ENCODE data around the gene MSH5. TPM values are rescaled to one million over a fixed set of nuclear protein-coding genes. Genes with fewer than 3 reads are reported as not detected.
"Not testable (repeated sequence)": the region's sequence is repeated elsewhere in the genome, so short reads cannot be mapped to it uniquely, and the experiment has no call there.

MSH5 gene
- total RNA-seq, 1 experiment from 2014 or later = 51.0 TPM

- no peak overlapping the region for H3K4me3 ChIP-seq (ENCODE audit: low read depth, low read length)
- H3K4me1 ChIP-seq = peaks cover 3% of the 10 kb centered on the region
- H3K27ac Mint-ChIP-seq (ENCODE audit: unreplicated experiment) = no peak overlapping the region
- no peak for DNase-seq
- H3K9me3 ChIP-seq = no peaks in the 10 kb centered on the region
- H3K36me3 ChIP-seq (ENCODE audit: control insufficient read depth, insufficient read depth, low read length) = no peaks in the 10 kb centered on the region
- H3K27me3 ChIP-seq (replicated peaks; ENCODE audit: control insufficient read depth, insufficient read depth, low read length) = no peaks in the 10 kb centered on the region
- intact Hi-C loops (cut with micrococcal nuclease; ENCODE audit: unreplicated experiment) = no loop called here
- H3K4me3 Mint-ChIP-seq (ENCODE audit: unreplicated experiment) = no peak overlapping the region
- TF ChIP-seq, protein P1, sequence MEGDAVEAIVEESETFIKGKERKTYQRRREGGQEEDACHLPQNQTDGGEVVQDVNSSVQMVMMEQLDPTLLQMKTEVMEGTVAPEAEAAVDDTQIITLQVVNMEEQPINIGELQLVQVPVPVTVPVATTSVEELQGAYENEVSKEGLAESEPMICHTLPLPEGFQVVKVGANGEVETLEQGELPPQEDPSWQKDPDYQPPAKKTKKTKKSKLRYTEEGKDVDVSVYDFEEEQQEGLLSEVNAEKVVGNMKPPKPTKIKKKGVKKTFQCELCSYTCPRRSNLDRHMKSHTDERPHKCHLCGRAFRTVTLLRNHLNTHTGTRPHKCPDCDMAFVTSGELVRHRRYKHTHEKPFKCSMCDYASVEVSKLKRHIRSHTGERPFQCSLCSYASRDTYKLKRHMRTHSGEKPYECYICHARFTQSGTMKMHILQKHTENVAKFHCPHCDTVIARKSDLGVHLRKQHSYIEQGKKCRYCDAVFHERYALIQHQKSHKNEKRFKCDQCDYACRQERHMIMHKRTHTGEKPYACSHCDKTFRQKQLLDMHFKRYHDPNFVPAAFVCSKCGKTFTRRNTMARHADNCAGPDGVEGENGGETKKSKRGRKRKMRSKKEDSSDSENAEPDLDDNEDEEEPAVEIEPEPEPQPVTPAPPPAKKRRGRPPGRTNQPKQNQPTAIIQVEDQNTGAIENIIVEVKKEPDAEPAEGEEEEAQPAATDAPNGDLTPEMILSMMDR (IDR thresholded peaks at IDR 0.05; ENCODE audit: insufficient read depth in 1 of 2, low read depth in 1 of 2, low read length in 1 of 2, severe bottlenecking in 1 of 2, unreplicated experiment in 1 of 2) = no peak
- no TSS peak for BruUV-seq (replicated peaks)
- H3K27me3 Mint-ChIP-seq (ENCODE audit: insufficient read depth, unreplicated experiment) = no peaks in the 10 kb centered on the region
- no peaks in the 10 kb centered on the region for H3K9me3 Mint-ChIP-seq (ENCODE audit: unreplicated experiment)
- peaks cover 5% of the 10 kb centered on the region for H3K36me3 Mint-ChIP-seq (ENCODE audit: insufficient read depth, unreplicated experiment)
- ChIA-PET CTCF (no interaction called here), POLR2A (no interaction called here)
- H3K4me1 Mint-ChIP-seq (ENCODE audit: low read depth, unreplicated experiment) = peaks cover 12% of the 10 kb centered on the region
Observed at GRCh38 chr6:31707701-31708100, 32.1 kb upstream of the MSH5 start.

GRCh38 chr6:31708224-31708623, 31.6 kb upstream of the MSH5 start:
- no peak overlapping the region for H3K27ac Mint-ChIP-seq (ENCODE audit: unreplicated experiment)
- DNase-seq = no peak
- ChIA-PET POLR2A (no interaction called here), CTCF (no interaction called here)
- no peaks in the 10 kb centered on the region for H3K27me3 Mint-ChIP-seq (ENCODE audit: insufficient read depth, unreplicated experiment)
- no TSS peak for BruUV-seq (replicated peaks)
- Histone ChIP-seq H3K36me3 (ENCODE audit: control insufficient read depth, insufficient read depth, low read length) (no peaks in the 10 kb centered on the region), H3K4me1 (peaks cover 7% of the 10 kb centered on the region), H3K4me3 (ENCODE audit: low read depth, low read length) (no peak overlapping the region), H3K27me3 (replicated peaks; ENCODE audit: control insufficient read depth, insufficient read depth, low read length) (no peaks in the 10 kb centered on the region), H3K9me3 (no peaks in the 10 kb centered on the region)
- H3K4me3 Mint-ChIP-seq (ENCODE audit: unreplicated experiment) = no peak overlapping the region
- TF ChIP-seq, protein P1 (IDR thresholded peaks at IDR 0.05; ENCODE audit: insufficient read depth in 1 of 2, low read depth in 1 of 2, low read length in 1 of 2, severe bottlenecking in 1 of 2, unreplicated experiment in 1 of 2) = no peak
- peaks cover 3% of the 10 kb centered on the region for H3K36me3 Mint-ChIP-seq (ENCODE audit: insufficient read depth, unreplicated experiment)
- H3K9me3 Mint-ChIP-seq (ENCODE audit: unreplicated experiment) = no peaks in the 10 kb centered on the region
- intact Hi-C loops (cut with micrococcal nuclease; ENCODE audit: unreplicated experiment) = no loop called here
- H3K4me1 Mint-ChIP-seq (ENCODE audit: low read depth, unreplicated experiment) = peaks cover 17% of the 10 kb centered on the region

GRCh38 chr6:31709157-31709556, 30.6 kb upstream of the MSH5 start:
- intact Hi-C loops (cut with micrococcal nuclease; ENCODE audit: unreplicated experiment); H3K27me3 Mint-ChIP-seq (ENCODE audit: insufficient read depth, unreplicated experiment); H3K9me3 Mint-ChIP-seq (ENCODE audit: unreplicated experiment); H3K36me3 Mint-ChIP-seq (ENCODE audit: insufficient read depth, unreplicated experiment); H3K27ac Mint-ChIP-seq (ENCODE audit: unreplicated experiment); H3K36me3 ChIP-seq (ENCODE audit: control insufficient read depth, insufficient read depth, low read length); CTCF ChIA-PET; DNase-seq; H3K4me3 Mint-ChIP-seq (ENCODE audit: unreplicated experiment); H3K27me3 ChIP-seq (replicated peaks; ENCODE audit: control insufficient read depth, insufficient read depth, low read length); POLR2A ChIA-PET; H3K4me3 ChIP-seq (ENCODE audit: low read depth, low read length); BruUV-seq (replicated peaks); H3K9me3 ChIP-seq: not testable (repeated sequence)
- peaks cover 13% of the 10 kb centered on the region for H3K4me1 ChIP-seq
- peaks cover 26% of the 10 kb centered on the region for H3K4me1 Mint-ChIP-seq (ENCODE audit: low read depth, unreplicated experiment)

All from Caco-2 (cell line).